ENCODE measurements around the gene MINK1.

The MINK1 gene

GRCh38 chr17:4788807-4789700 lies 44.1 kb upstream of the MINK1 start, which contains the start of gene GLTPD2:
Gene GLTPD2 (plus strand): TSS chr17:4788964. CDS start chr17:4789012, 48 bp downstream.
- no peaks in the 10 kb centered on the region for H3K36me3 Mint-ChIP-seq (ENCODE audit: low read depth)
- H3K27me3 Mint-ChIP-seq (ENCODE audit: low read depth): peaks cover 10% of the 10 kb centered on the region
- no peak for TF ChIP-seq CTCF (IDR thresholded peaks at IDR 0.05; ENCODE audit: unreplicated experiment in 3 of 3)
- H3K27ac Mint-ChIP-seq: peak within 1 kb of the TSS; percentile 50 to 92 (median 85)
- H3K4me3 Mint-ChIP-seq: peak within 1 kb of the TSS; percentile 88 to 91 (median 88)
- H3K9me3 Mint-ChIP-seq: no peaks in the 10 kb centered on the region
- H3K4me1 Mint-ChIP-seq: peaks cover 29% of the 10 kb centered on the region

- Mint-ChIP-seq H3K4me3 (peak overlapping the region; percentile 88 to 91 (median 88)), H3K27ac (peak overlapping the region in 2 of 3 experiments; percentile 85 to 90), H3K36me3 (ENCODE audit: low read depth) (no peaks in the 10 kb centered on the region), H3K27me3 (ENCODE audit: low read depth) (peaks cover 10% of the 10 kb centered on the region), H3K9me3 (no peaks in the 10 kb centered on the region), H3K4me1 (peaks cover 29% of the 10 kb centered on the region)
- no peak for TF ChIP-seq CTCF (IDR thresholded peaks at IDR 0.05; ENCODE audit: unreplicated experiment in 3 of 3)
Observed at GRCh38 chr17:4789701-4789950, 43.5 kb upstream of the MINK1 start.

GRCh38 chr17:4789951-4790704 lies 43.0 kb upstream of the MINK1 start:
- Mint-ChIP-seq H3K27me3 (ENCODE audit: low read depth) (peaks cover 10% of the 10 kb centered on the region), H3K27ac (peak overlapping the region; percentile 70 to 93 (median 90)), H3K36me3 (ENCODE audit: low read depth) (no peaks in the 10 kb centered on the region), H3K4me1 (peaks cover 29% of the 10 kb centered on the region), H3K9me3 (no peaks in the 10 kb centered on the region), H3K4me3 (peak overlapping the region; percentile 86 to 93 (median 92))
- TF ChIP-seq CTCF (IDR thresholded peaks at IDR 0.05; ENCODE audit: unreplicated experiment in 3 of 3): peak; percentile 66 to 87 (median 75)

GRCh38 chr17:4790705-4791088 lies 42.4 kb upstream of the MINK1 start:
- Mint-ChIP-seq H3K4me3 (peak overlapping the region; percentile 86 to 93 (median 92)), H3K27me3 (ENCODE audit: low read depth) (peaks cover 10% of the 10 kb centered on the region), H3K27ac (peak overlapping the region; percentile 70 to 93 (median 84)), H3K36me3 (ENCODE audit: low read depth) (no peaks in the 10 kb centered on the region), H3K4me1 (peaks cover 29% of the 10 kb centered on the region), H3K9me3 (no peaks in the 10 kb centered on the region)
- no peak for TF ChIP-seq CTCF (IDR thresholded peaks at IDR 0.05; ENCODE audit: unreplicated experiment in 3 of 3)

GRCh38 chr17:4795168-4795567 lies 38.0 kb upstream of the MINK1 start:
- Mint-ChIP-seq H3K9me3 (no peaks in the 10 kb centered on the region), H3K36me3 (ENCODE audit: low read depth) (peaks cover 13% of the 10 kb centered on the region), H3K4me1 (peaks cover 12% of the 10 kb centered on the region), H3K4me3 (peak overlapping the region in 2 of 3 experiments; percentile 51 to 64), H3K27me3 (ENCODE audit: low read depth) (peaks cover 10% of the 10 kb centered on the region), H3K27ac (no peak overlapping the region)
- TF ChIP-seq CTCF (IDR thresholded peaks at IDR 0.05; ENCODE audit: unreplicated experiment in 3 of 3): no peak
